ENCODE measurements around the gene BTBD2. TPM values are rescaled to one million over a fixed set of nuclear protein-coding genes. Genes with fewer than 3 reads are reported as not detected.

The BTBD2 gene
- total and polyA plus RNA-seq, 2 of the 8 experiments (the other 6 are each of a cell fraction or from before 2014, with no cell fraction given), result 91.7 to 92.3 TPM

GRCh38 chr19:2040647-2041432 lies 25.3 kb upstream of the BTBD2 start (continued):
- TF ChIP-seq CHD7 (IDR thresholded peaks at IDR 0.05; ENCODE audit: insufficient replicate concordance, low read length) (no peak), RXRA (IDR thresholded peaks at IDR 0.05; ENCODE audit: insufficient read depth, low read depth, low read length) (no peak), TCF12 (IDR thresholded peaks at IDR 0.05; ENCODE audit: low read depth, low read length) (no peak), TAF1 (IDR thresholded peaks at IDR 0.05; ENCODE audit: low read depth, low read length) (no peak), SAP30 (IDR thresholded peaks at IDR 0.05; ENCODE audit: insufficient read depth, insufficient replicate concordance, low read length) (no peak), HDAC6 (IDR thresholded peaks at IDR 0.05; ENCODE audit: low read depth, low read length) (no peak), SP4 (IDR thresholded peaks at IDR 0.05; ENCODE audit: low read length) (no peak), JUN (IDR thresholded peaks at IDR 0.05; ENCODE audit: low read depth, low read length) (no peak), TAF7 (optimal IDR thresholded peaks at IDR 0.05; ENCODE audit: borderline replicate concordance, low read depth, low read length) (no peak)
- TF ChIP-seq, protein P1, sequence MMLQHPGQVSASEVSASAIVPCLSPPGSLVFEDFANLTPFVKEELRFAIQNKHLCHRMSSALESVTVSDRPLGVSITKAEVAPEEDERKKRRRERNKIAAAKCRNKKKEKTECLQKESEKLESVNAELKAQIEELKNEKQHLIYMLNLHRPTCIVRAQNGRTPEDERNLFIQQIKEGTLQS (IDR thresholded peaks at IDR 0.05; ENCODE audit: insufficient read depth, low read depth, low read length), result no peak
